Liver (tissue), 3 donors: ENCODE results near the gene KLF1.

Source experiments
- CTCF ChIP-seq: fragments of 150-350 bp; IDR thresholded peaks from 2 replicates; pipeline ENCODE4 v1.5.1; 2017; ENCODE audit warnings: improper control_type of control experiment, low read depth, low read length; ENCODE audit not compliant: missing input control
- GABPA ChIP-seq, 2 donors: IDR thresholded peaks in 1 of 2; conservative IDR thresholded peaks in 1 of 2; 2 replicates each; pipeline ENCODE4 v1.6.1; 2016; ENCODE audit warnings: antibody characterized with exemption in 2 of 2, mild to moderate bottlenecking in 1 of 2, moderate library complexity in 1 of 2
- donor health status: healthy.
- donor health status: healthy.

- TF ChIP-seq CTCF (no peak), GABPA (IDR thresholded peaks at IDR 0.05 in 1 of 2, conservative IDR thresholded peaks at IDR 0.05 in 1 of 2) (no peak)
Observed at GRCh38 chr19:12864143-12864542, 22.9 kb downstream of the KLF1 start.
